Body of pancreas (tissue), 4 donors: ENCODE data around the gene MS4A4E. TPM values are rescaled to one million over a fixed set of nuclear protein-coding genes. Genes with fewer than 3 reads are reported as not detected.

ENCODE experiments used
- ATAC-seq: fragments of 150-250 bp; one replicate; pipeline ENCODE4 v1.9.1; 2016
- DNase-seq, 4 donors: peaks; one replicate each; pipeline ENCODE4 v3.0.0-alpha.2; 2019
- H3K27ac ChIP-seq, 4 donors: fragments of 200-600 bp; sonication (generic); 1 replicate in 3 of 4; 2 replicates in 1 of 4; pipeline versions ENCODE4 v1.5.1 to v1.6.1; 2016 to 2019; ENCODE audit warnings: mild to moderate bottlenecking in 1 of 4, mixed read lengths in 1 of 4, moderate library complexity in 1 of 4
- H3K27me3 ChIP-seq, 2 donors: fragments of 200-600 bp; sonication (generic); one replicate each; pipeline ENCODE4 v1.6.0; 2016; ENCODE audit warnings: mild to moderate bottlenecking in 1 of 2
- H3K36me3 ChIP-seq, 2 donors: fragments of 200-600 bp; sonication (generic); replicated peaks in 1 of 2; 2 replicates each; pipeline ENCODE4 v1.5.1; 2016; ENCODE audit warnings: low read depth in 2 of 2; ENCODE audit not compliant: insufficient read depth in 1 of 2
- H3K4me1 ChIP-seq: fragments of 200-600 bp; sonication (generic); one replicate; pipeline ENCODE4 v1.6.0; 2016
- H3K4me3 ChIP-seq, 2 donors: fragments of 200-600 bp; sonication (generic); 1 replicate in 1 of 2; 2 replicates in 1 of 2; pipeline ENCODE4 v1.5.1; 2016 to 2019
- H3K9me3 ChIP-seq, 3 donors: fragments of 200-600 bp; sonication (generic); 1 replicate in 2 of 3; 2 replicates in 1 of 3; pipeline ENCODE4 v1.5.1; 2016
- CTCF ChIP-seq, 7 experiments: fragments of 450-650 bp in 4 of 7; fragments of 200-600 bp in 3 of 7; sonication (generic) in 3 of 7; IDR thresholded peaks; one replicate each; pipeline ENCODE4 v1.5.1; 2016 to 2019; ENCODE audit warnings: antibody characterized with exemption in 7 of 7
- POLR2A ChIP-seq, 3 donors: fragments of 450-650 bp; IDR thresholded peaks; one replicate each; pipeline ENCODE4 v1.6.1; 2016; ENCODE audit warnings: antibody characterized with exemption in 3 of 3, mild to moderate bottlenecking in 2 of 3
- WGBS, 2 donors: methylation state at CpG; one replicate each; pipeline ENCODE4 v1.1.5; 2017; 5-methylcytosine and 5-hydroxymethylcytosine counted together
- intact Hi-C: fragments of 100-400 bp; cut with DNase I; formaldehyde crosslinking; loops from one replicate; pipeline ENCODE4 v1.15.1; 2023
- total RNA-seq, 2 donors: library from RNA; depleted of rRNA; stranded (reverse); fragments of >200 nt; gene quantifications; one replicate each; pipeline ENCODE4 v1.1.0, GENCODE V29; 2016

Gene MS4A4E
- total RNA-seq, 2 donors from 2014 or later, result not detected

DNA sequence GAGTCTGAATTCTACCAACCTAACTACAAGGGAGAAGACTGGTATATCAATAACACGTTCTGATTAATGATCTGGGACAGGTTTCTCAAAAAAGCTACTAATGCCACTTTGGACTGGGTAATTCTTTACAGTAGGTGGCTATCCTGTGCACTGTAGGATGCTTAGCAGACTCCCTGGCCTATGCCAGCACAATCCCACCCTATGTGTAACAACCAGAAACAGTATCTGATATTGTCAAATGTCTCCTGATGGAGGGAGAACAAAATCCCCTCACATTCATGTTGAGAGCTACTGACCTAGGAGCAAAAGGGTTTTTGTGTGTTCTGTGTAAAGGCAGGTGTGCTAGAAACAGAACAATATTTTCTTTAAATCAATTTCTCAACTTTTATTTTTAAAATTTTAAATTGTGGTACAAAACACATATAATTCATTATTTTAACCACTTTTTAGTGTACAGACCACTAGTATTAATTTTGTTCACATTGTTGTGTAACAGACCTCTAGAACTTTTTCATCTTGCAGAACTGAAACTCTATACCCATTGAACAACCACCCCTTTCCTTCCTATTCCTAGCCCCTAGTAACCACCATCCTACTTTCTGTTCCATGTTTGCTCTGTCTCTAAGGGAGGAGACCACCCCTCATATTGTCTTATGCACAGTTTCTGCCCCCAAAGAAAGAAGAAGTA, 58.0 kb downstream of the MS4A4E start:
- ATAC-seq (no peak), DNase-seq (no peak)
- Histone ChIP-seq H3K9me3 (no peaks in the 10 kb centered on the region), H3K4me3 (no peak overlapping the region), H3K27ac (peak overlapping the region in 1 of 4 donors; percentile 36), H3K27me3 (no peaks in the 10 kb centered on the region), H3K4me1 (no peaks in the 10 kb centered on the region), H3K36me3 (no peaks in the 10 kb centered on the region)
- no peak for TF ChIP-seq POLR2A (IDR thresholded peaks at IDR 0.05)
- TF ChIP-seq CTCF (IDR thresholded peaks at IDR 0.05), result no peak
- intact Hi-C loops, result no loop called here
- 38 to 48% methylated on average over 1 of the region's 1 CpG for WGBS, 2 donors

GRCh38 chr11:60183591-60184205, 59.2 kb downstream of the MS4A4E start:
- DNase-seq (no peak), ATAC-seq (no peak)
- TF ChIP-seq CTCF (IDR thresholded peaks at IDR 0.05) (no peak), POLR2A (IDR thresholded peaks at IDR 0.05) (no peak)
- WGBS, 2 donors, result 59 to 81% methylated on average over 2 of the region's 2 CpGs
- Histone ChIP-seq H3K4me3 (no peak overlapping the region), H3K27ac (peak overlapping the region in 1 of 4 donors; percentile 36), H3K9me3 (no peaks in the 10 kb centered on the region), H3K4me1 (no peaks in the 10 kb centered on the region), H3K36me3 (no peaks in the 10 kb centered on the region), H3K27me3 (no peaks in the 10 kb centered on the region)
- intact Hi-C loops, result no loop called here

DNA sequence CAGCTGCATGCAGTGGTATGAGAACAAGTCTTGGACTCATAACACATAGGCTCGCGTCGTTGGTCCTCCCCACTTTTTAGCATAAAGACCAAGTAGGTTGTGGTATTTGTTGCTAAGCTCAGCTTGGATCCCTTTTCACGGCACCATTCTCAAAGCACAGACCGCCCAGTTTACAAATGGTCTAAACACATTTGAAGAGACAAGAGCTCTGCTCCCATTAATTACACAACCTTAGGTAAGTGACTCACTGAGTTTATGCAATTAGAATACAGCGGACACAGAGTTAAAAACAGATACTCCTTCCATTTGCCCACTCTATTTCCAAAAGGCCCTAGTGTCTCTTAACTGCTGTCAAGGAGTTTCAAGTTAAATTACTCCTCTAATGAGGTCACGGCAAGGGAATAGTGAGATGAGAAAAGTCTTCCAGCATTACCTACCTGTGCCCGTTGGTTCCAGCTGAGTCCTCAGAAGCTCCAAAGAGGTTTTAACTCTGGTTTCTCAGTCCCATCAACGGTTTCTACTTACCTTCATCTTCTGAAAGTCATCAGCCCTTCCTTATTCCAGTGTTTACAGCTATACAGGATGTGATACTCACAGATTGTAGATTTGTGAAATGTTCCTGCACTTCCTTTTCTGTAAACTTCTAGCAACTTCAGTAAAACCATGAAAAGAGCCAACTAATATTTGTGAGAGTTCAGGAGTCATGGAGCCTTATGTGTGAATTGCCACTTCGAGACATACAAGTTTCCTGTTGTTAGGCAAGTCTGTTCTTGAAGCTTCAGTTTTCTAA, 60.2 kb downstream of the MS4A4E start, which contains the start of gene MS4A6A:
TSS of gene MS4A6A (minus strand) at position 543 of the 790 bp plus-strand sequence. CDS start 1,356 bp downstream, outside the sequence.
- DNase-seq (no peak), ATAC-seq (no peak)
- H3K27me3 ChIP-seq, result no peaks in the 10 kb centered on the region
- H3K27ac ChIP-seq, result peak within 1 kb of the TSS in 1 of 4 donors; percentile 36
- no peaks in the 10 kb centered on the region for H3K4me1 ChIP-seq
- no peaks in the 10 kb centered on the region for H3K9me3 ChIP-seq
- no peak within 1 kb of the TSS for H3K4me3 ChIP-seq
- TF ChIP-seq CTCF (IDR thresholded peaks at IDR 0.05) (no peak), POLR2A (IDR thresholded peaks at IDR 0.05) (no peak)
- WGBS, 2 donors, result 54 to 65% methylated on average over 10 of the region's 10 CpGs
- intact Hi-C loops, result no loop called here
- no peaks in the 10 kb centered on the region for H3K36me3 ChIP-seq

DNA sequence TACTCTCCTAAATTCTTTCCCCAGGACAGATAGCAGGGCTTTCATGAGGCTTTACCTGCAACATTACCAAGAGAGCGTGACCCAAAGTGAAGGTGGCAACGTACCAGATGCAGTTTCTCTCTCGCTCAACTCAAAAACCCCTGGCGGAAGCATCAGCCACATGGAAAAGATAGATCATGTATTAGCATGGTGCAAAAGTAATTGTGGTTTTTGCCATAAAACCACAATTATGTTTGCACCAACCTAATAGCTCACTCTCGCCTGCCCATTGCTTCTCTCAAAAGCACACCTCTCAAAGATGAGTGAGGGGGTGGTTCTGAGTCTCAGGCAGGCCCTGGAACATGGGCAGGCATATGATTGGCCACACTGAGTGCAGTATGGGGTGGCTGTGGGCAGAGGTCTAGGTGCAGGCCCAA, 67.1 kb downstream of the MS4A4E start:
- 77 to 89% methylated on average over 5 of the region's 5 CpGs for WGBS, 2 donors
- intact Hi-C loops, result no loop called here
- ATAC-seq (no peak), DNase-seq (no peak)
- H3K36me3 ChIP-seq, result no peaks in the 10 kb centered on the region
- no peaks in the 10 kb centered on the region for H3K4me1 ChIP-seq
- no peak overlapping the region for H3K27ac ChIP-seq
- no peaks in the 10 kb centered on the region for H3K9me3 ChIP-seq
- TF ChIP-seq CTCF (IDR thresholded peaks at IDR 0.05) (no peak), POLR2A (IDR thresholded peaks at IDR 0.05) (no peak)
- no peaks in the 10 kb centered on the region for H3K27me3 ChIP-seq
- H3K4me3 ChIP-seq, result no peak overlapping the region
